SKM-1 treated with dmso at 0.1 percent for 144 hours (cell line): Measurements from ENCODE around the gene EEIG2.

ENCODE experiments used
- DNase-seq: peaks from one replicate; lab custom pipeline; 2025; ENCODE audit not compliant: unreplicated experiment; lab: John Stamatoyannopoulos, UW

Gene EEIG2

GRCh38 chr1:108575375-108575774, 15.5 kb downstream of the EEIG2 start:
- DNase-seq = no peak

DNA sequence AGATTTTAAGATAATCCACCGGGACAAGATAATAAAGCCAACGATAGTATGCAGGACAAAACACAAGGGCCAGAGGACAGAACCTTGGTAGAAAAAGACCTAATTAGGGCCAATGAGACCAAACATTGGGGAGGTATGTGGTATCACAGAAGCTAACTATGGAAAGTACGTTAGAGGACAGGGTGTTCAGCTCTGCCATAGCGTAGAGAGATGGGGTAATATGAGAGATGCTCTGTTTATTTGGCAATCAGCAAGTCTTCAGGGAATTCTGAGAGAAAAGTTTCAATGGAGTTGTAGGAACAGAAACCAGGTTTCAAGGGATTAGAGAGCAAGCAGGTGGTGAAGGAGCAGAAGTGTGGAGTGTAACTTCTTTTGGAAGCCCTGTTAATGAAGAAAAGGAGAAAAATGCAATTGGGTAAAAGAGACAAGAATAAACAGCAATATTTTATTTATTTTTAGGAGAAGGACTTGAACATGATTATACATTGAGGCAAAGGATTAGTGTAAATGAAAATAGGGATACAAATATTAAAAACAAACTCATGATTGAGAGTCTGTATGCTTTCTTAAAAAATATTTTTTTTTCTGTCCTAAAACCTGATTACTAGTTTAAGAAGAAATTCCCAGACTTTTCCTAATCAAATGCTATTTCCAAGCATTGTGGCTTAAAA, 24.0 kb downstream of the EEIG2 start:
- no peak for DNase-seq

DNA sequence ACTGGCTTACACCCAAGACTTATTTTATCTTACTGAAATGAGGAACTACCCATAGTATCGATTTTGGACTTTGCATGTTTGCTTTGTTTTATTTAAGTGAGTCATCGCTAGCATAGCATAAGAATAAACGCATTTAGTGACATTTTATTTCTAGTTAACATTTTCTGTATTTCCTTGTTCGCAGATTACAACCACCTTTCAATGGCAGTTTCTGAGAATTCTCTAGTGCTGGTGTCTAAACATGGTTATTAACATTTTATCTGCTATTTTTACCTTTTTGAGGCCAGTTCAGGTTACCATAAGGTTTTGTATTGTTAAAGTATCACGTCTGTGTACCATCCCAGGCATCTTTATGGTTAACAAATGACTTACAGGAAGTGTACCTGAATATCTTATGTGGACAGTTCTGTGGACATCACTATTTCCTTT, 24.5 kb downstream of the EEIG2 start:
- no peak for DNase-seq

GRCh38 chr1:108585313-108585712, 25.4 kb downstream of the EEIG2 start:
- no peak for DNase-seq

- DNase-seq = no peak
Observed at GRCh38 chr1:108590441-108590840, 30.5 kb downstream of the EEIG2 start.

DNA sequence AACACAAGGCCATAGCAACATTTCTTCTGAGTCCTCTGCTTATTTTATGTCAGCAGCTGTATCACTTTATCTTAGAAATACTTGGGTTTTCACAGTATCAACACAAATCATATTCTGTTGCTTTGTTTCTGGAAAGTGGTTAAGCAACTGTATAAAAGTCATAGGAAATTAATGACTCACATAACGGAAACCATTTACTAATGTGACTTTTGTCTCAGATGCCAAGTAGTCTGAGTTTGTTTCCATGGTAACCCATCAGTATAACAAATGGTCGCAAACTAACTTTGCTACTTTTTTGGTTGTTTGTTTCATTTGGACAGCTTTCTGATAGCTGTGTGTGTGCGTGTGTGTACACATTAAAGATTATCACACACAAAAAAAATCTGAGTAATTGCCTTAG, 31.1 kb downstream of the EEIG2 start:
- DNase-seq = no peak

GRCh38 chr1:108591466-108591865, 31.6 kb downstream of the EEIG2 start:
- DNase-seq = no peak

GRCh38 chr1:108592030-108592759, 32.3 kb downstream of the EEIG2 start:
- DNase-seq = no peak

- DNase-seq = no peak
Observed at GRCh38 chr1:108593448-108593847, 33.5 kb downstream of the EEIG2 start.

DNA sequence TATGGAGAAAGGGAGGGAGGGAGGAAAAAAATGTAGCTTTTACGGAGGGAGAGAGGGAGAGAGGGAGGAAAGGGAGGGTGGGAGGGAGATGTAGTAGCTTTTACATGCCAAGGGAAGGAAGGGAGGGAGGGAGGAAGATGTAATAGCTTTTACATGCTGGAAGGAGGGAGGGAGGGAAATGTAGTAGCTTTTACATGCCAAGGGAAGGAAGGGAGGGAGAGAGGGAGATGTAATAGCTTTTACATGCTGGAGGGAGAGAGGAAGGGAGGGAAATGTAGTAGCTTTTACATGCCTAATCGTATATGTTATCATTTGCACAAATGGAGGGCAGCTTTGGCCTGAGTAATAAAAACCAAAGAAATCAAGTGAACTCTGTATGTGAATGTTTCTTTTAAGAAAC, 35.6 kb downstream of the EEIG2 start:
- no peak for DNase-seq

DNA sequence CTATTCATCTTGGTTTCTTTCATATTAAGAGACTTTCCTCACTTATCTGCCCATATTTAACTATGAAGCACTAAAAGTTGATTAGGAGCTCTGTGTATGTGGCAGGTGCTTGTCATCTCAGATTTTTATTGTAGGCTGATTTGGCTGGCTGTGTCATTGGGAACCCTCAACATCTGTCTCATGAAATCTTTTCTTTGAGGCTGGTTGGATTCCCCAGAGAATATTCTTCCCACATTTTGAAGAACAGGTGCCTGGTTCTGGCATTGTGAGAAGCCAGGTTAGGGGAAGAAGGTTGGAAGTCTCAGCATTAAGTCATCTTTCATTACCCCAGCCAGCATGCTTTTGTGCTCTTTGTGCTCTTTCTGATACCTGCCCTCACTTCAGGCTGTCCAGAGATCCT, 37.1 kb downstream of the EEIG2 start:
- DNase-seq = no peak

DNA sequence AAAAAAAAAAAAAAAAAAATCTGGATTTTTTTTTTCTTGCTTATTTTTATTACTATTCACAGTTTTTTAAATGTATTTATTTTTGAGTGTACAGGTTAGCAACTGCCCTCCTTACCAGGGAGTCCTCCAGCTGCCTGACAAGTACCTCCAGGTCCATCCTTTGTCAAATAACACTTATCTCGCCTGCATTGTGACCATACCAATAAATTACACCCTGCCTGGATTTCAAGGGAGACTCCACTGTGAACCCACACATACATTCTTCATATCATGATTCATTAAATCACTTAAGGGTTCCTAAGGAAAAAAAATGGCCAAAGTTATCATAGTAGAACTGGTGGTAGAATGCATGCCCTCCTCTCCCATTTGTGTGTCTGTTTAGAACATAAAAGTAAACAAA, 38.4 kb downstream of the EEIG2 start:
- DNase-seq = no peak

DNA sequence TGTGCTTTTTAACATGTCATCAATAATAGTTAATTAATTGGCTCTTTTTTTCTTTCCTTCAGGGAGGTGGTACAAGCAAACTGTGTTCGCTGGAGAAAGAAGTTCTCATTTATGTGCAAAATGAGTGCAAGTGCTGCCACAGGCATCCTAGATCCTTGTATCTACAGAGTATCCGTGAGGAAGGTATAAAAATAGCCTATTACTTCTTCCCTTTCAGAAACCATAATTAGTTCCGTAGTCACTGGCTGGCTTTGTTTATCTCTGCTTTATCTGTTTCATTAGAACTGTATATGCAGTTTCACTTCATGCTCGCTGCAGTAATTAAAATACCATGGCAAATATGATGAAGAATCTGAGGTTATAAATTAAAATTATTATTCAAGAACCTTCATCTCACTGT, 40.6 kb downstream of the EEIG2 start:
- no peak for DNase-seq

DNA sequence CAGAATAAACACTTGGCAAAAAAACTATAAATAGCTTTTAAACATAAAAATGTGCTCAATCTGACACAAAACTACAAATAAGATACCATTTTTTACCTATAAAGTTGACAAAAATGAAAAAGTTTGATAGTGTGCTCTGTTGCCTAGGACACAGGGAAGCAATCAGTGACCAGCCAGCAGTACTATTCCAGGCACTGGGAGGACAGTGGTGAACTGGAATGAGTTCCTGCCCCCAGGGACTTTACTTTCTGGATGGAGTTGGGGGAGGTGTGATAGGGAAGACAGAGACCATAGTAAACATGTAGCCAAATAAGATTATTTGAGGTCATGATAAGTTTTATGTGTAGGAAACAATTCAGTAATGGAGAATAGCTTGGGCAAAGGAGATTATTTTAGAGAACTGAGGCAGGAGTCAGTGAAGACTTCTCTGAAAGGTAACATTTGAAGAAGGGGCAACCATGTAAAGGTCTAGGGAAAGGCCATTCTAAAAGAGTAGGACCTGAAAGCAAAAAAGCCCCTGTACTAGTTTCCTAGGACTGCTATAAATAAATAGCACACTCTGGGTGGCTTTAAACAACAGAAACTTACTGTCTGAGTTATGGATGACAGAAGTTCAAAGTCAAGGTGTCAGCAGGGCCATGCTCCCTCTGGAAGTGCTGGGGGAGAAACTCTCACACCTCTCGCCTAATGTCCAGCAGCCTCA, 42.0 kb downstream of the EEIG2 start:
- no peak for DNase-seq

GRCh38 chr1:108605633-108606032, 45.7 kb downstream of the EEIG2 start:
- no peak for DNase-seq

DNA sequence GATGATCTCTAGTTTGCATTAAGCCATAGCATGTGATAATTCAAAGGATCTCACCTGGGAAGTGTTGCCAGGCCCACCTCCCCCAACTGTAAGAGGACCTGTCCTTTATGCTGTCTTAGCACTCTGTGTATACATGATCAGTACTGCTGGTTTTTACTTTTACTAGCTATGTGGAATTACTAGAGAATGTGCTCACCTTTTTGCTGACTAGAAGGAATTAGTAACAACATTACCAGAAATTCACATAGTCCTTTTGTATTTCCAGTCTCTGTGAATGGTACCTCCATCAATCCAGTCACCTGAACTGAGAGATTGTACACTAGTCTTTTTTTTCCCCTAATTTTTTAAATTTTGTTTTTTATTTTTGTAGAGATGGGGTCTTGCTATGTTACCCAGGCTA, 46.6 kb downstream of the EEIG2 start:
- no peak for DNase-seq

DNA sequence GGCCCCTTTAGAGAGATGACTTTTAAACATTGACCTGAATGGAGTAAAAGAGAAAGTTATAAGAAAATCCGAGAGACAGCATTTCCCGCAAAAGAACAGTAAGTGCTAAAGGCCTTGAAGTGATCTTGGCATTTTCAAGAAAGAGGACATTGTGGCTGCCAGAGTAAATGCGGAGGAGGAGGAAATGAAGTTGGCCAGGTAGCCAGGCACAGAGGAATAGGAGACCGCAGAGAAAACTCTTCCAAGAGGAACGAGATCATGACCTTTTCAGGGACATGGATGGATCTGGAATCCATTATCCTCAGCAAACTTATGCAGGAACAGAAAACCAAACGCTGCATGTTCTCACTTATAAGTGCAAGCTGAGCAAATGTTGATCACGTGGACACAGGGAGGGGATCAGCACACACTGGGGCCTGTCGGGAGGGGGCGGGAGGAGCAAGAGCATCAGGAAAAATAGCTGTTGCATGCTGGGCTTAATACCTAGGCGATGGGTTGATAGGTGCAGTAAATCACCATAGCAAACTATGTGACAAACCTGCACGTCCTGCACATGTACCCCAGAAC, 49.7 kb downstream of the EEIG2 start:
- no peak for DNase-seq
